ENCODE measurements around the gene MOB3C. TPM values are rescaled to one million over a fixed set of nuclear protein-coding genes. Genes with fewer than 3 reads are reported as not detected.

Gene MOB3C
- polyA plus RNA-seq, 1 of the 3 experiments (the other 2 are of a cell fraction), result 8.6 TPM

DNA sequence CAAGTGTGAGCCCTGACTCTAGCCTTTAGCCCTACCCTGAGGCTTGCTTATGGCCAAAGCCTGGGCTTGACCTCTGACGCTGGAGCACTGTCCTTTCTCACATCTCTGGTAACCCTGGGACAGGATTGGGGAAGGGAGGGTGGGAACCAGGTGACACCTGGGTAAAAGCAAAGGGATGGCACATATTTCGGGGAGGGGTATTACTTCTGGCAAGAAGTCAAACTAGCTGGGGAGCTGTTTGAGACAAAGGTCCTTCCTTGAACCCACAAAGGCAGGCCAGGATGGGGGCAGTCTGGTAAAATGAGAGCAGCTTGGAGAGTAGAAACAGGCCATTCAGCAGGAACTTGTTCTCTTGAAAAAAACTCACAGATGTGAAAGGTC is 2.0 kb downstream of the MOB3C start:
- WGBS (ENCODE audit: low lambda C conversion rate), result 88% methylated on average over 2 of the region's 2 CpGs
- H3K27ac ChIP-seq (ENCODE audit: low read depth in 2 of 2, low read length in 1 of 2), result no peak overlapping the region
- H3K79me2 ChIP-seq (ENCODE audit: insufficient read depth), result no peaks in the 10 kb centered on the region; the same call in 1 of the 2 replicates
- no peak overlapping the region for H3K9ac ChIP-seq
- POLR2A ChIA-PET, result interaction anchor here (1.6 kb wide), 1 partner anchor 10 kb away, joined by 4 read pairs; the partner anchor contains the start of gene MKNK1
- no peak for DNase-seq
- no peaks in the 10 kb centered on the region for H4K20me1 ChIP-seq (ENCODE audit: insufficient read depth)
- H3K36me3 ChIP-seq (replicated peaks in 1 of 2; ENCODE audit: control insufficient read depth in 1 of 2, insufficient read depth in 2 of 2, low read length in 1 of 2), result peaks cover 0 to under 1% of the 10 kb centered on the region in 2 experiments
- H3K4me1 ChIP-seq (ENCODE audit: control insufficient read depth in 1 of 2, insufficient read depth in 2 of 2, low read depth in 1 of 2, low read length in 1 of 2), result peaks cover 8 to 29% of the 10 kb centered on the region in 2 experiments; a peak in 2 of 4 replicates
- H3K9me2 ChIP-seq, result no peaks in the 10 kb centered on the region
- no peak overlapping the region for H3K4me3 ChIP-seq (ENCODE audit: low read depth in 2 of 2, low read length in 1 of 2)
- no peak overlapping the region for H2AFZ ChIP-seq (ENCODE audit: low read depth)
- H3F3A ChIP-seq (replicated peaks; ENCODE audit: insufficient read depth), result peaks cover 3% of the 10 kb centered on the region
- CTCF ChIA-PET, result interaction anchor here (4.9 kb wide), 1 partner anchor 11 kb away, joined by 36 read pairs; the partner anchor contains the start of gene MKNK1
- no peak overlapping the region for H3K4me2 ChIP-seq
- TF ChIP-seq, protein P1, sequence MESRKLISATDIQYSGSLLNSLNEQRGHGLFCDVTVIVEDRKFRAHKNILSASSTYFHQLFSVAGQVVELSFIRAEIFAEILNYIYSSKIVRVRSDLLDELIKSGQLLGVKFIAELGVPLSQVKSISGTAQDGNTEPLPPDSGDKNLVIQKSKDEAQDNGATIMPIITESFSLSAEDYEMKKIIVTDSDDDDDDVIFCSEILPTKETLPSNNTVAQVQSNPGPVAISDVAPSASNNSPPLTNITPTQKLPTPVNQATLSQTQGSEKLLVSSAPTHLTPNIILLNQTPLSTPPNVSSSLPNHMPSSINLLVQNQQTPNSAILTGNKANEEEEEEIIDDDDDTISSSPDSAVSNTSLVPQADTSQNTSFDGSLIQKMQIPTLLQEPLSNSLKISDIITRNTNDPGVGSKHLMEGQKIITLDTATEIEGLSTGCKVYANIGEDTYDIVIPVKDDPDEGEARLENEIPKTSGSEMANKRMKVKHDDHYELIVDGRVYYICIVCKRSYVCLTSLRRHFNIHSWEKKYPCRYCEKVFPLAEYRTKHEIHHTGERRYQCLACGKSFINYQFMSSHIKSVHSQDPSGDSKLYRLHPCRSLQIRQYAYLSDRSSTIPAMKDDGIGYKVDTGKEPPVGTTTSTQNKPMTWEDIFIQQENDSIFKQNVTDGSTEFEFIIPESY (IDR thresholded peaks at IDR 0.05; ENCODE audit: borderline replicate concordance, low read depth), result no peak
- no peak for TF ChIP-seq MXI1 (IDR thresholded peaks at IDR 0.05; ENCODE audit: low read depth, low read length)
- TF ChIP-seq TEAD4 (IDR thresholded peaks at IDR 0.05; ENCODE audit: borderline replicate concordance, insufficient read depth), result no peak
- TF ChIP-seq, protein P2, sequence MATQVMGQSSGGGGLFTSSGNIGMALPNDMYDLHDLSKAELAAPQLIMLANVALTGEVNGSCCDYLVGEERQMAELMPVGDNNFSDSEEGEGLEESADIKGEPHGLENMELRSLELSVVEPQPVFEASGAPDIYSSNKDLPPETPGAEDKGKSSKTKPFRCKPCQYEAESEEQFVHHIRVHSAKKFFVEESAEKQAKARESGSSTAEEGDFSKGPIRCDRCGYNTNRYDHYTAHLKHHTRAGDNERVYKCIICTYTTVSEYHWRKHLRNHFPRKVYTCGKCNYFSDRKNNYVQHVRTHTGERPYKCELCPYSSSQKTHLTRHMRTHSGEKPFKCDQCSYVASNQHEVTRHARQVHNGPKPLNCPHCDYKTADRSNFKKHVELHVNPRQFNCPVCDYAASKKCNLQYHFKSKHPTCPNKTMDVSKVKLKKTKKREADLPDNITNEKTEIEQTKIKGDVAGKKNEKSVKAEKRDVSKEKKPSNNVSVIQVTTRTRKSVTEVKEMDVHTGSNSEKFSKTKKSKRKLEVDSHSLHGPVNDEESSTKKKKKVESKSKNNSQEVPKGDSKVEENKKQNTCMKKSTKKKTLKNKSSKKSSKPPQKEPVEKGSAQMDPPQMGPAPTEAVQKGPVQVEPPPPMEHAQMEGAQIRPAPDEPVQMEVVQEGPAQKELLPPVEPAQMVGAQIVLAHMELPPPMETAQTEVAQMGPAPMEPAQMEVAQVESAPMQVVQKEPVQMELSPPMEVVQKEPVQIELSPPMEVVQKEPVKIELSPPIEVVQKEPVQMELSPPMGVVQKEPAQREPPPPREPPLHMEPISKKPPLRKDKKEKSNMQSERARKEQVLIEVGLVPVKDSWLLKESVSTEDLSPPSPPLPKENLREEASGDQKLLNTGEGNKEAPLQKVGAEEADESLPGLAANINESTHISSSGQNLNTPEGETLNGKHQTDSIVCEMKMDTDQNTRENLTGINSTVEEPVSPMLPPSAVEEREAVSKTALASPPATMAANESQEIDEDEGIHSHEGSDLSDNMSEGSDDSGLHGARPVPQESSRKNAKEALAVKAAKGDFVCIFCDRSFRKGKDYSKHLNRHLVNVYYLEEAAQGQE (IDR thresholded peaks at IDR 0.05; ENCODE audit: low read depth, low read length), result no peak
- TF ChIP-seq, protein P3, sequence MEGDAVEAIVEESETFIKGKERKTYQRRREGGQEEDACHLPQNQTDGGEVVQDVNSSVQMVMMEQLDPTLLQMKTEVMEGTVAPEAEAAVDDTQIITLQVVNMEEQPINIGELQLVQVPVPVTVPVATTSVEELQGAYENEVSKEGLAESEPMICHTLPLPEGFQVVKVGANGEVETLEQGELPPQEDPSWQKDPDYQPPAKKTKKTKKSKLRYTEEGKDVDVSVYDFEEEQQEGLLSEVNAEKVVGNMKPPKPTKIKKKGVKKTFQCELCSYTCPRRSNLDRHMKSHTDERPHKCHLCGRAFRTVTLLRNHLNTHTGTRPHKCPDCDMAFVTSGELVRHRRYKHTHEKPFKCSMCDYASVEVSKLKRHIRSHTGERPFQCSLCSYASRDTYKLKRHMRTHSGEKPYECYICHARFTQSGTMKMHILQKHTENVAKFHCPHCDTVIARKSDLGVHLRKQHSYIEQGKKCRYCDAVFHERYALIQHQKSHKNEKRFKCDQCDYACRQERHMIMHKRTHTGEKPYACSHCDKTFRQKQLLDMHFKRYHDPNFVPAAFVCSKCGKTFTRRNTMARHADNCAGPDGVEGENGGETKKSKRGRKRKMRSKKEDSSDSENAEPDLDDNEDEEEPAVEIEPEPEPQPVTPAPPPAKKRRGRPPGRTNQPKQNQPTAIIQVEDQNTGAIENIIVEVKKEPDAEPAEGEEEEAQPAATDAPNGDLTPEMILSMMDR (IDR thresholded peaks at IDR 0.05), result no peak
- H3K9me3 ChIP-seq, result no peaks in the 10 kb centered on the region
- H3K27me3 ChIP-seq (ENCODE audit: insufficient read depth), result no peaks in the 10 kb centered on the region
